A673 (cell line): ENCODE results near the gene PNMT. TPM values are rescaled to one million over a fixed set of nuclear protein-coding genes. Genes with fewer than 3 reads are reported as not detected.
"Not testable (repeated sequence)": the region's sequence is repeated elsewhere in the genome, so short reads cannot be mapped to it uniquely, and the experiment has no call there.

Experiments used
- BruUV-seq: library from RNA; stranded (reverse); fragments of 400-500 nt; replicated peaks from 2 replicates; lab custom pipeline; 2021; lab: Mats Ljungman, UMichigan
- CTCF ChIA-PET: fragments of 300-600 bp; sonication (Branson Sonifier 250); formaldehyde crosslinking; loops from one replicate; lab custom pipeline; 2022; ENCODE audit warnings: antibody characterized with exemption; lab: Charles Lee
- POLR2A ChIA-PET: fragments of 300-600 bp; sonication (Branson Sonifier 250); formaldehyde crosslinking; loops from one replicate; lab custom pipeline; 2022; ENCODE audit warnings: antibody characterized with exemption; ENCODE audit not compliant: low non-redundant PET; lab: Charles Lee
- DNase-seq: peaks from one replicate; pipeline ENCODE4 v3.0.0-alpha.2; 2015; ENCODE audit warnings: low spot score
- H3K27ac ChIP-seq: fragments of 200-600 bp; sonication (generic); 2 replicates; pipeline ENCODE4 v1.5.1; 2016; ENCODE audit warnings: mixed run types, low read depth, mild to moderate bottlenecking, mixed read lengths, antibody characterized with exemption, low read length; ENCODE audit not compliant: poor library complexity, severe bottlenecking
- H3K27me3 ChIP-seq: fragments of 200-600 bp; sonication (generic); replicated peaks from 2 replicates; pipeline ENCODE4 v1.6.1; 2017; ENCODE audit warnings: mixed run types, low read depth, mild to moderate bottlenecking, mixed read lengths, antibody characterized with exemption, low read length; ENCODE audit not compliant: insufficient read depth, poor library complexity
- H3K36me3 ChIP-seq: fragments of 200-600 bp; sonication (generic); 2 replicates; pipeline ENCODE4 v1.6.1; 2016; ENCODE audit warnings: mixed run types, mild to moderate bottlenecking, mixed read lengths, antibody characterized with exemption, low read length; ENCODE audit not compliant: insufficient read depth, poor library complexity, severe bottlenecking
- H3K4me1 ChIP-seq: fragments of 200-600 bp; sonication (generic); 2 replicates; pipeline ENCODE4 v1.6.1; 2017; ENCODE audit warnings: mixed run types, mild to moderate bottlenecking, mixed read lengths, antibody characterized with exemption, low read length; ENCODE audit not compliant: insufficient read depth, poor library complexity, severe bottlenecking
- H3K4me3 ChIP-seq: fragments of 200-600 bp; sonication (generic); 2 replicates; pipeline ENCODE4 v1.5.1; 2016; ENCODE audit warnings: low read depth, mixed run types, mild to moderate bottlenecking, mixed read lengths, low read length; ENCODE audit not compliant: poor library complexity, severe bottlenecking
- H3K9me3 ChIP-seq: fragments of 200-600 bp; sonication (generic); 2 replicates; pipeline ENCODE4 v1.6.1; 2016; ENCODE audit warnings: mixed run types, low read depth, mild to moderate bottlenecking, mixed read lengths, antibody characterized with exemption, low read length; ENCODE audit not compliant: poor library complexity, severe bottlenecking
- CTCF ChIP-seq: fragments of 300-800, 200-600 bp; sonication (generic); conservative IDR thresholded peaks from 2 replicates; pipeline ENCODE4 v1.5.1; 2017; ENCODE audit warnings: low read depth, mild to moderate bottlenecking, antibody characterized with exemption, low read length, moderate library complexity, mixed read lengths
- EZH2 ChIP-seq: fragments of 200-600 bp; sonication (generic); IDR thresholded peaks from 2 replicates; pipeline ENCODE4 v1.6.1; 2017; ENCODE audit warnings: borderline replicate concordance, low read depth, mild to moderate bottlenecking, mixed read lengths, antibody characterized with exemption, low read length; ENCODE audit not compliant: poor library complexity, severe bottlenecking
- intact Hi-C: fragments of 100-400 bp; cut with micrococcal nuclease; formaldehyde crosslinking; loops from one replicate; pipeline ENCODE4 v1.10.0; 2022; ENCODE audit not compliant: unreplicated experiment
- total RNA-seq: library from RNA; stranded (reverse); gene quantifications from 2 replicates; pipeline ENCODE4 v1.2.3, GENCODE V29; 2021

The PNMT gene
- total RNA-seq, 1 experiment from 2014 or later, result not detected

- no peaks in the 10 kb centered on the region for H3K9me3 ChIP-seq
- no peaks in the 10 kb centered on the region for H3K36me3 ChIP-seq
- ChIA-PET CTCF (no interaction called here), POLR2A (no interaction called here)
- H3K27ac ChIP-seq, result no peak overlapping the region
- H3K27me3 ChIP-seq, result no peaks in the 10 kb centered on the region
- no peaks in the 10 kb centered on the region for H3K4me1 ChIP-seq
- no peak for TF ChIP-seq CTCF
- no peak for TF ChIP-seq EZH2
- BruUV-seq, result no TSS peak
- no peak for DNase-seq
- H3K4me3 ChIP-seq, result no peak overlapping the region
- intact Hi-C loops, result no loop called here
These were observed 26.8 kb downstream of the PNMT start for GRCh38 chr17:39695089-39695474.

DNA sequence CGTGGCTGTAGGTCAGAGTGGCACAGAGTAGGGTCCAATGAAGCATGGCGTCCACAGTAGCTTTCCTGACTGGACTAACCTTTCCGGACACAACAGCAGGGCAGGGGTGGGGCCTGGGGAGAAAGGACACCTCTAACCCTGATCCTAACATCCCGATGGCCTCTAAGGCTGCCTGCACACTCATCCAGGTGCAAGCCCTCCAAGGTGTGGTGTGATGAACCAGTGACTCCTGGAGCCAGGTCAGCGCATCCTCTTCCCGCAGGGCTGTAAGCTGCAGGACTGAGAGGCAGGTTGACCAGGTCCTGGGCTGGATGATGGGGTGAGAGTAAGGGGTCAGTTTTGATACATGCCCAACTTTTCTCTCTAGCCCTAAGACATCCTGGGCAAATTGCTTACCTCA lies 28.5 kb downstream of the PNMT start:
- BruUV-seq, result no TSS peak
- no peak overlapping the region for H3K27ac ChIP-seq
- H3K36me3 ChIP-seq, result no peaks in the 10 kb centered on the region
- no peaks in the 10 kb centered on the region for H3K4me1 ChIP-seq
- intact Hi-C loops, result no loop called here
- H3K9me3 ChIP-seq, result no peaks in the 10 kb centered on the region
- DNase-seq, result no peak
- ChIA-PET POLR2A (no interaction called here), CTCF (no interaction called here)
- H3K4me3 ChIP-seq, result no peak overlapping the region
- no peak for TF ChIP-seq CTCF
- TF ChIP-seq EZH2, result no peak
- no peaks in the 10 kb centered on the region for H3K27me3 ChIP-seq

GRCh38 chr17:39697961-39698360 lies 29.7 kb downstream of the PNMT start:
- no peak for DNase-seq
- intact Hi-C loops, result no loop called here

GRCh38 chr17:39699157-39699817 lies 31.0 kb downstream of the PNMT start:
- H3K27me3 ChIP-seq, BruUV-seq, intact Hi-C loops, POLR2A ChIA-PET, H3K9me3 ChIP-seq, H3K36me3 ChIP-seq, DNase-seq, H3K4me1 ChIP-seq: not testable (repeated sequence)
- Histone ChIP-seq H3K4me3 (peak overlapping the region; percentile 70), H3K27ac (peak overlapping the region; percentile 61)
- CTCF ChIA-PET, result interaction anchor here (0.7 to 1.2 kb wide), 3 partner anchors 27 to 78 kb away, joined by 3 read pairs; partner anchors contain the start of gene MIEN1

More at GRCh38 chr17:39697961-39698360, 29.7 kb downstream of the PNMT start:
- no TSS peak for BruUV-seq
- Histone ChIP-seq H3K4me1 (no peaks in the 10 kb centered on the region), H3K4me3 (no peak overlapping the region), H3K27ac (no peak overlapping the region), H3K27me3 (no peaks in the 10 kb centered on the region), H3K9me3 (no peaks in the 10 kb centered on the region), H3K36me3 (no peaks in the 10 kb centered on the region)
- CTCF ChIA-PET, result no interaction called here
- POLR2A ChIA-PET, result no interaction called here
- TF ChIP-seq CTCF, result no peak
- TF ChIP-seq EZH2, result no peak
